Fibroblast of skin of back (primary cell): ENCODE measurements around the gene TMEM131L.

Experiments
- DNase-seq: peaks from one replicate; pipeline ENCODE4 v3.0.0-alpha.2; 2013

Gene TMEM131L

GRCh38 chr4:153628796-153629315, 162.7 kb downstream of the TMEM131L start:
- DNase-seq: no peak

- no peak for DNase-seq
Measured at GRCh38 chr4:153629776-153630175, 163.6 kb downstream of the TMEM131L start.

GRCh38 chr4:153634738-153635353, 168.7 kb downstream of the TMEM131L start:
- peak; percentile 34 for DNase-seq

- DNase-seq: no peak
Measured at GRCh38 chr4:153635846-153636245, 169.7 kb downstream of the TMEM131L start.

- DNase-seq: no peak
Measured at GRCh38 chr4:153637201-153637600, 171.0 kb downstream of the TMEM131L start.

- no peak for DNase-seq
Measured at GRCh38 chr4:153638011-153638410, 171.9 kb downstream of the TMEM131L start.

GRCh38 chr4:153638999-153639398, 172.8 kb downstream of the TMEM131L start:
- DNase-seq: no peak

GRCh38 chr4:153639833-153640802, 174.0 kb downstream of the TMEM131L start:
- no peak for DNase-seq

- no peak for DNase-seq
Measured at GRCh38 chr4:153641532-153641931, 175.4 kb downstream of the TMEM131L start.

- peak; percentile 61 for DNase-seq
Measured at GRCh38 chr4:153643406-153644383, 177.5 kb downstream of the TMEM131L start.

- DNase-seq: no peak
Measured at GRCh38 chr4:153645183-153645582, 179.0 kb downstream of the TMEM131L start.

GRCh38 chr4:153646261-153646660, 180.1 kb downstream of the TMEM131L start:
- DNase-seq: no peak

GRCh38 chr4:153646978-153647377, 180.8 kb downstream of the TMEM131L start:
- no peak for DNase-seq

GRCh38 chr4:153647975-153648374, 181.8 kb downstream of the TMEM131L start:
- DNase-seq: no peak

GRCh38 chr4:153649572-153649991, 183.4 kb downstream of the TMEM131L start:
- peak; percentile 16 for DNase-seq

GRCh38 chr4:153651116-153651515, 185.0 kb downstream of the TMEM131L start:
- DNase-seq: no peak

GRCh38 chr4:153651587-153651986, 185.4 kb downstream of the TMEM131L start:
- peak; percentile 8 for DNase-seq

- no peak for DNase-seq
Measured at GRCh38 chr4:153652051-153652784, 186.1 kb downstream of the TMEM131L start.

- DNase-seq: no peak
Measured at GRCh38 chr4:153655002-153655541, 188.9 kb downstream of the TMEM131L start.

- no peak for DNase-seq
Measured at GRCh38 chr4:153655928-153656327, 189.8 kb downstream of the TMEM131L start.

- no peak for DNase-seq
Measured at GRCh38 chr4:153661215-153661822, 195.2 kb downstream of the TMEM131L start.
